GM21515 (cell line): ENCODE results near the gene KDM1B.
"Not testable (repeated sequence)": the region's sequence is repeated elsewhere in the genome, so short reads cannot be mapped to it uniquely, and the experiment has no call there.

Source experiments
- ATAC-seq: cut with Tn5 transposase; IDR thresholded peaks from one replicate; pipeline ENCODE4 v1.9.1; 2021; ENCODE audit not compliant: unreplicated experiment

Gene KDM1B

GRCh38 chr6:18186033-18186432 is 30.8 kb downstream of the KDM1B start:
- no peak for ATAC-seq

GRCh38 chr6:18186540-18187250 is 31.5 kb downstream of the KDM1B start:
- ATAC-seq, result no peak

GRCh38 chr6:18187701-18188100 is 32.5 kb downstream of the KDM1B start:
- no peak for ATAC-seq

- ATAC-seq, result no peak
These were observed 34.0 kb downstream of the KDM1B start for GRCh38 chr6:18189196-18189595.

GRCh38 chr6:18192026-18192425 is 36.8 kb downstream of the KDM1B start:
- ATAC-seq, result no peak

- ATAC-seq, result no peak
These were observed 48.6 kb downstream of the KDM1B start for GRCh38 chr6:18203786-18204185.

GRCh38 chr6:18204691-18205090 is 49.5 kb downstream of the KDM1B start:
- no peak for ATAC-seq

GRCh38 chr6:18206591-18206990 is 51.4 kb downstream of the KDM1B start:
- no peak for ATAC-seq

- ATAC-seq, result no peak
These were observed 52.2 kb downstream of the KDM1B start for GRCh38 chr6:18207438-18207837.

- ATAC-seq, result no peak
These were observed 52.7 kb downstream of the KDM1B start for GRCh38 chr6:18207949-18208348.

- ATAC-seq, result not testable (repeated sequence)
These were observed 53.6 kb downstream of the KDM1B start for GRCh38 chr6:18208778-18209177.

- ATAC-seq, result no peak
These were observed 54.4 kb downstream of the KDM1B start for GRCh38 chr6:18209539-18210197.

GRCh38 chr6:18210707-18211106 is 55.5 kb downstream of the KDM1B start:
- ATAC-seq, result no peak

GRCh38 chr6:18211338-18211737 is 56.1 kb downstream of the KDM1B start:
- peak; percentile 97 for ATAC-seq

- no peak for ATAC-seq
These were observed 57.0 kb downstream of the KDM1B start for GRCh38 chr6:18212231-18212630.

- ATAC-seq, result no peak
These were observed 58.2 kb downstream of the KDM1B start for GRCh38 chr6:18213439-18213838.

- no peak for ATAC-seq
These were observed 58.8 kb downstream of the KDM1B start for GRCh38 chr6:18214003-18214402.

GRCh38 chr6:18215436-18215835 is 60.2 kb downstream of the KDM1B start:
- no peak for ATAC-seq

GRCh38 chr6:18216411-18216810 is 61.2 kb downstream of the KDM1B start:
- no peak for ATAC-seq

GRCh38 chr6:18218233-18218632 is 63.0 kb downstream of the KDM1B start:
- no peak for ATAC-seq

- ATAC-seq, result no peak
These were observed 64.4 kb downstream of the KDM1B start for GRCh38 chr6:18219591-18219990.

GRCh38 chr6:18221288-18221615 is 66.0 kb downstream of the KDM1B start:
- no peak for ATAC-seq
